Esophagus muscularis mucosa (tissue), 4 donors: ENCODE measurements around the gene SYNE1. TPM values are rescaled to one million over a fixed set of nuclear protein-coding genes. Genes with fewer than 3 reads are reported as not detected.

Experiments
- DNase-seq: peaks from one replicate; pipeline ENCODE4 v3.0.0-alpha.2; 2017; ENCODE audit errors: extremely low spot score
- H3K27ac ChIP-seq, 4 donors: fragments of 200-600 bp; sonication (generic); replicated peaks in 1 of 4; 1 replicate in 3 of 4; 2 replicates in 1 of 4; pipeline ENCODE4 v1.5.1; 2016 to 2019; ENCODE audit warnings: mild to moderate bottlenecking in 1 of 4
- H3K27me3 ChIP-seq, 4 donors: fragments of 200-600 bp; sonication (generic); one replicate each; pipeline versions ENCODE4 v1.5.1 to v1.6.0; 2016 to 2019
- H3K36me3 ChIP-seq, 4 donors: fragments of 200-600 bp; sonication (generic); one replicate each; pipeline ENCODE4 v1.5.1; 2016 to 2019
- H3K4me1 ChIP-seq, 4 donors: fragments of 200-600 bp; sonication (generic); one replicate each; pipeline ENCODE4 v1.5.1; 2016 to 2019
- H3K4me3 ChIP-seq, 4 donors: fragments of 200-600 bp; sonication (generic); 1 replicate in 2 of 4; 2 replicates in 2 of 4; pipeline ENCODE4 v1.5.1; 2016 to 2019; ENCODE audit warnings: mild to moderate bottlenecking in 4 of 4, moderate library complexity in 1 of 4
- H3K9me3 ChIP-seq, 4 donors: fragments of 200-600 bp; sonication (generic); 1 replicate in 3 of 4; 2 replicates in 1 of 4; pipeline ENCODE4 v1.5.1; 2016 to 2019
- EP300 ChIP-seq: sonication (generic); formaldehyde crosslinking; IDR thresholded peaks from one replicate; pipeline ENCODE4 v1.6.1; 2017; ENCODE audit warnings: antibody characterized with exemption
- POLR2A ChIP-seq: fragments of 450-650 bp; IDR thresholded peaks from one replicate; pipeline ENCODE4 v1.6.1; 2017; ENCODE audit warnings: antibody characterized with exemption, moderate library complexity, mild to moderate bottlenecking, low read depth
- POLR2AphosphoS5 ChIP-seq, 2 donors: sonication (generic); formaldehyde crosslinking; IDR thresholded peaks; one replicate each; pipeline ENCODE4 v1.6.1; 2017; ENCODE audit warnings: antibody characterized with exemption in 2 of 2
- WGBS: methylation state at CpG from one replicate; pipeline ENCODE4 v1.1.5; 2018; 5-methylcytosine and 5-hydroxymethylcytosine counted together
- intact Hi-C: fragments of 100-400 bp; cut with DNase I; formaldehyde crosslinking; loops from one replicate; pipeline ENCODE4 v1.15.1; 2023
- total RNA-seq, 4 donors: library from RNA; depleted of rRNA; stranded (reverse); fragments of >200 nt; gene quantifications; one replicate each; pipeline versions ENCODE4 v1.1.0 to v1.2.1, GENCODE V29; 2016
- TF ChIP-seq, protein P1 (sequence below), 3 experiments: fragments of 200-600 bp in 2 of 3; fragments of 450-650 bp in 1 of 3; sonication (generic) in 2 of 3; IDR thresholded peaks; one replicate each; pipeline ENCODE4 v1.5.1; 2017 to 2019; ENCODE audit warnings: antibody characterized with exemption in 3 of 3, mild to moderate bottlenecking in 2 of 3, moderate library complexity in 1 of 3

Gene SYNE1
- total RNA-seq, 4 donors from 2014 or later, result 151 to 196 (median 170) TPM

DNA sequence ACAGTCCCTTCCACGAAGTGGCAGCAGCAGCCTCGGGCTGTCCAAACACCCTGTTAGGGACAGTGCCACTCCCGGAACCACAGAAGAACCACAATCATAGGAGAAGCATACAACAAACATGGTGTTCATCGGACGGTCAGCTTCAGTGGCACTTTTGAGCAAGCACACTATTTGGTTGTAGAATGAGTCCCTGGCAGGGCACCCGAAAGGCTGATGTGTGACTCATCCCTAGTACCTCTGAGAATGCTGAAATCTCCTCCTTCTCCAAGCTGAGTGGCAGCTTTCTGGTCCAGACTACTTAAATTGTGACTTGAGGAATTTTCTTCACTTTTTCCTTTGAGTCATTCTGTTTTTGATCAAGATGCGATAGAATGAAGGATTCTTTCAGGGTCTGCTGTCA lies 547.2 kb downstream of the SYNE1 start:
- no peak for DNase-seq
- H3K9me3 ChIP-seq, result no peaks in the 10 kb centered on the region
- H3K36me3 ChIP-seq, result no peaks in the 10 kb centered on the region
- 78% methylated on average over 7 of the region's 7 CpGs for WGBS
- no peak overlapping the region for H3K27ac ChIP-seq
- TF ChIP-seq EP300 (no peak), POLR2A (no peak), POLR2AphosphoS5 (IDR thresholded peaks at IDR 0.05) (no peak)
- TF ChIP-seq, protein P1, sequence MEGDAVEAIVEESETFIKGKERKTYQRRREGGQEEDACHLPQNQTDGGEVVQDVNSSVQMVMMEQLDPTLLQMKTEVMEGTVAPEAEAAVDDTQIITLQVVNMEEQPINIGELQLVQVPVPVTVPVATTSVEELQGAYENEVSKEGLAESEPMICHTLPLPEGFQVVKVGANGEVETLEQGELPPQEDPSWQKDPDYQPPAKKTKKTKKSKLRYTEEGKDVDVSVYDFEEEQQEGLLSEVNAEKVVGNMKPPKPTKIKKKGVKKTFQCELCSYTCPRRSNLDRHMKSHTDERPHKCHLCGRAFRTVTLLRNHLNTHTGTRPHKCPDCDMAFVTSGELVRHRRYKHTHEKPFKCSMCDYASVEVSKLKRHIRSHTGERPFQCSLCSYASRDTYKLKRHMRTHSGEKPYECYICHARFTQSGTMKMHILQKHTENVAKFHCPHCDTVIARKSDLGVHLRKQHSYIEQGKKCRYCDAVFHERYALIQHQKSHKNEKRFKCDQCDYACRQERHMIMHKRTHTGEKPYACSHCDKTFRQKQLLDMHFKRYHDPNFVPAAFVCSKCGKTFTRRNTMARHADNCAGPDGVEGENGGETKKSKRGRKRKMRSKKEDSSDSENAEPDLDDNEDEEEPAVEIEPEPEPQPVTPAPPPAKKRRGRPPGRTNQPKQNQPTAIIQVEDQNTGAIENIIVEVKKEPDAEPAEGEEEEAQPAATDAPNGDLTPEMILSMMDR (IDR thresholded peaks at IDR 0.05), result no peak
- H3K4me1 ChIP-seq, result peaks cover 0 to 12% (median 9%) of the 10 kb centered on the region in 4 donors
- no peaks in the 10 kb centered on the region for H3K27me3 ChIP-seq
- intact Hi-C loops, result no loop called here
- H3K4me3 ChIP-seq, result no peak overlapping the region

DNA sequence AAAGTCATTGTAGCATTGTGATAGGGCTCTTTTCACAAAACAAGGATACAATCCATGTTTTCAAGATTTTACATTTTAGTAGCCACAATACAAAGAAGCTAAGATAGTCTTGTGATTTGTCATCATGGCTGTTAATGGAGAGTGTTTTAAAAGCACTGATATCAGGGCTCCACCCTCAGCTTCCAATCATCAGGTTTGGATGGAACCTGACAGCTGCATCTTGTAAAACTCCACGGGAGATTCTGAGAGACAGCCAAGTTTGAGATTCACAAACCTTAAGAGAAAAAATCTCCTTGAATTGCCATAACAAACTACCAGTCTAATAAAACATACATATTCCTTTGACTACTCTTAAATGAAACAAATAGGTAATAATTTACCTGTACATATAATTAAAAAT lies 549.5 kb downstream of the SYNE1 start:
- 38% methylated on average over 1 of the region's 1 CpG for whole genome bisulfite sequencing
- H3K4me1 ChIP-seq, result peaks cover 0 to 7% (median 6%) of the 10 kb centered on the region in 4 donors
- H3K9me3 ChIP-seq, result no peaks in the 10 kb centered on the region
- intact Hi-C loops, result no loop called here
- no peak overlapping the region for H3K27ac ChIP-seq
- no peaks in the 10 kb centered on the region for H3K27me3 ChIP-seq
- no peak for TF ChIP-seq POLR2A
- TF ChIP-seq EP300, result no peak
- TF ChIP-seq, protein P1 (IDR thresholded peaks at IDR 0.05), result no peak
- no peak for TF ChIP-seq POLR2AphosphoS5 (IDR thresholded peaks at IDR 0.05)
- no peaks in the 10 kb centered on the region for H3K36me3 ChIP-seq
- no peak overlapping the region for H3K4me3 ChIP-seq
- DNase-seq, result no peak

DNA sequence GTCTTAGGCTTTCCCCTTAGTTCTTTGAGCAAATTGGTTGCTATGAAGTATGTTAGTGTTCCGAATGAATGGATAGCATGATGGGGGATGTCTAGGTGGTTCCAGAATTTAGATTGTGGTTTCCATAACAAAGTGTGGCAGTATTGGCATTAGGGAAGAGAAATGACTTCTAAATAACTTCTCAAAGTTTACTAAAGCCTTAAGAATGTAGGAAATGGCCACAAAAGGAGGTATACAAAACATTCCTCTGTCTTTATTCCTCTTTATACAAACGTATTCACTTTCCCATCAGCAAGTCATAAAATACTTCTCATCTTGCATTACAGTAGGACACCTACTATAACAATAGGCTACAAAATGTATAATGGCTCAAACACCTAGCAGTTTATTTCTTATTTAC lies 550.1 kb downstream of the SYNE1 start:
- no peaks in the 10 kb centered on the region for H3K27me3 ChIP-seq
- intact Hi-C loops, result no loop called here
- no peak for DNase-seq
- peaks cover 0 to 7% (median 6%) of the 10 kb centered on the region in 4 donors for H3K4me1 ChIP-seq
- H3K4me3 ChIP-seq, result no peak overlapping the region
- H3K36me3 ChIP-seq, result no peaks in the 10 kb centered on the region
- TF ChIP-seq EP300 (no peak), POLR2AphosphoS5 (IDR thresholded peaks at IDR 0.05) (no peak), POLR2A (no peak)
- TF ChIP-seq, protein P1 (IDR thresholded peaks at IDR 0.05), result no peak
- WGBS, result 55% methylated on average over 2 of the region's 2 CpGs
- no peak overlapping the region for H3K27ac ChIP-seq
- H3K9me3 ChIP-seq, result no peaks in the 10 kb centered on the region

DNA sequence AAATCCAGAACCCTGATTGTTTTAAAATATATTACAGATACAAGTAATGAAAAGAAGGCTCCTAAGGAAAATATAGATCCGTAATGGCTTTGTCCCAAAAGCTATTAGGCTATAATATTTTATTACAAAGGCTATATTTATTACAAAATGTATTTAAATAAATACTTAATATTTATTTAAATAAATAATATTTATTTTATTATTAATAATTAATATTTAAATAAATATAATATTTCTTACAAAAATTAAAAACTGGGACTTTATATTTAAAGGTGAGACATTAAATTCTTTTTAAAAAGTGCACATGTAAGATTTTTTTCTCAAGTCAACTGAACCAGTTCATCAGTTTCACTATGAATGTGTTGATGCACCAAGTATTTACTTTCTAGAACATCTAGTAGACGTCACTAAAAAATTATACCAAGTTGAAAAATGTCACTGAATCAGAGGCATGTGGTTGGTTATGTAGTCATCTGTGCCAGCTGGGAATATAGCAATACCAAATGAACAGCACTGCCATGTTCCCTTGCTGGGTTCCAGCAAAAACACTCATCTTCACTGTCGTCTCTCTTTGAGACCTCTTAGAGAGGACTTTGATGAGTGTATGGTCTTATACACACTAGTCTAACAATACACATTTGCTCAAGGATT lies 550.8 kb downstream of the SYNE1 start:
- Histone ChIP-seq H3K27me3 (no peaks in the 10 kb centered on the region), H3K27ac (no peak overlapping the region), H3K4me3 (no peak overlapping the region), H3K4me1 (peaks cover 0 to 4% (median 1%) of the 10 kb centered on the region in 4 donors), H3K36me3 (no peaks in the 10 kb centered on the region), H3K9me3 (no peaks in the 10 kb centered on the region)
- intact Hi-C loops, result no loop called here
- 86% methylated on average over 3 of the region's 3 CpGs for WGBS
- no peak for DNase-seq
- TF ChIP-seq, protein P1 (IDR thresholded peaks at IDR 0.05), result no peak
- no peak for TF ChIP-seq POLR2AphosphoS5 (IDR thresholded peaks at IDR 0.05)

DNA sequence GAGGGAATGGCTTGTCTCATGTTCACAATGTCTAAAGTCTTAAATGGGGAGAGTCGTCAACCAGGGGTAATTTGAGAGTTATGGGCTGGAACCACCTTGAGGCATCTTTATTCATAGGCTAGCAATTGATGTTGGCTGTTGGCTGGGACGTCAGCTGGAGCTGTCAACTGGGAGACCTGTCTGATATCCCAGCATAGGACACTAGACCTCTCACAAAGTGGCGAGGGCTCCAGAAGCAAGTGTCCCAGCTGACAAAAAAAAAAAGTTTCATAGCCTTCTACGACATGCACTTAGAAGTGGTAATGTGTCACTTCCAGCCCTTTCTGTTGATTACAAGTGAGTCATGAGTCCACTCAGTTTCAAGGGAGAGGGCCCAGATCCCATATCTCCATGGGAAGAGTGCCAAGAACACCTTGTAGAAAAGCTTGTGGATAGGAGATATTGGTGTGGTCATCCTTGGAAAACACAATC lies 551.7 kb downstream of the SYNE1 start:
- no peaks in the 10 kb centered on the region for H3K27me3 ChIP-seq
- TF ChIP-seq POLR2A, result no peak
- no peak for TF ChIP-seq POLR2AphosphoS5 (IDR thresholded peaks at IDR 0.05)
- TF ChIP-seq, protein P1 (IDR thresholded peaks at IDR 0.05), result no peak
- TF ChIP-seq EP300, result no peak
- no peaks in the 10 kb centered on the region for H3K9me3 ChIP-seq
- intact Hi-C loops, result no loop called here
- no peaks in the 10 kb centered on the region for H3K4me1 ChIP-seq
- no peak overlapping the region for H3K27ac ChIP-seq
- no peak for DNase-seq
- no peak overlapping the region for H3K4me3 ChIP-seq
- H3K36me3 ChIP-seq, result no peaks in the 10 kb centered on the region
- WGBS, result 72% methylated on average over 4 of the region's 4 CpGs
